ENCODE results near the gene SND1.
A peak's percentile ranks its signal among the peaks of the same experiment; 100 is the strongest.

The SND1 gene

DNA sequence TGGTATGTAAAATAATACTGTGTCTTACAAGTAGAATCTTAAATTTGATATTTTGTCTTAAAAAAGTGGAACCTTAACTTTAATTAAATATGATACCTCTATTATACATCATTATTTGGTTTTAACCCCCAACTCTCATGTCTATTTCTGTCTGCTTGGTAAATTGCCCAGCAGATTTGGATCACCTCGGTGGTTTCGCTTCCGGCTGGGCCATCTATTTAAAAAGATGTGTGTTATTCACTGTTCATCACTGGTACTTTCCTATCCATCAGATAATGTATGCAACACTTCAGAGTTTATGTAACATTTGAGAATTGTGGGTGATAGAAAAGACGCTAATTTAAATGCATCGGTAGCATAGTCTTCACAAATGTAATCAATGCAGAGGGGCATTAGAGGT is 119.7 kb downstream of the SND1 start:
- no peak for DNase-seq (ENCODE audit: low read depth)
- no peak overlapping the region for H3K4me3 ChIP-seq (ENCODE audit: low read length)
- TF ChIP-seq, protein P1, sequence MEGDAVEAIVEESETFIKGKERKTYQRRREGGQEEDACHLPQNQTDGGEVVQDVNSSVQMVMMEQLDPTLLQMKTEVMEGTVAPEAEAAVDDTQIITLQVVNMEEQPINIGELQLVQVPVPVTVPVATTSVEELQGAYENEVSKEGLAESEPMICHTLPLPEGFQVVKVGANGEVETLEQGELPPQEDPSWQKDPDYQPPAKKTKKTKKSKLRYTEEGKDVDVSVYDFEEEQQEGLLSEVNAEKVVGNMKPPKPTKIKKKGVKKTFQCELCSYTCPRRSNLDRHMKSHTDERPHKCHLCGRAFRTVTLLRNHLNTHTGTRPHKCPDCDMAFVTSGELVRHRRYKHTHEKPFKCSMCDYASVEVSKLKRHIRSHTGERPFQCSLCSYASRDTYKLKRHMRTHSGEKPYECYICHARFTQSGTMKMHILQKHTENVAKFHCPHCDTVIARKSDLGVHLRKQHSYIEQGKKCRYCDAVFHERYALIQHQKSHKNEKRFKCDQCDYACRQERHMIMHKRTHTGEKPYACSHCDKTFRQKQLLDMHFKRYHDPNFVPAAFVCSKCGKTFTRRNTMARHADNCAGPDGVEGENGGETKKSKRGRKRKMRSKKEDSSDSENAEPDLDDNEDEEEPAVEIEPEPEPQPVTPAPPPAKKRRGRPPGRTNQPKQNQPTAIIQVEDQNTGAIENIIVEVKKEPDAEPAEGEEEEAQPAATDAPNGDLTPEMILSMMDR (conservative IDR thresholded peaks at IDR 0.05; ENCODE audit: low read length), result no peak

DNA sequence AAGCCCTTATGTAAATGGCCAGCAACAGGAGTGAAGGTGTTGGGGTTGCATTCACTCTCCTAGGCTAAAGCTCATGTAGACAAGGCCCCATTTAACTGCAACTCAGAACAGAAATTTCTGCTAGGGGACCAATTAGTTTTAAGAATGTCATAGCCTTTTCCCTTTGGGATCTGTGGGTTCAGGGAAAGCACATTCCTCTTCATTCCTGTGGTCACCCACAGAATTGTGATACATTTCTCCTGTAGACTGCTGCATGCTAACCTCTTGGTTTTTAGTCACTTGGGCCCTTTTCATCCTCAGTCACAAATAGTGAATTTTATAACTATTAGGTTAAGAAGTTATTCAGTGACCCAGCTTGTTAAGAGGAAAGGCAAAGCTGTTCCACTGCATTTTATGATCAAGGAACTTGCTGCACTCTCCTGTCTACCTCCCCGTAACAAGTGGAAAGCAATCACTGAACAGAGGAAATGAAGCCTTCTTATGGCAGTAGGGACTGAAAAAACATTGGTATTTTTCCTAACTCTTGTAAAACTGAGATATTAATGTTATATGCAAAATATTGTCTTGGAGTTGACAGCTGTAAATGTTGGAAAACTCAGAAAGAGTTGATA is 124.9 kb downstream of the SND1 start:
- no peak overlapping the region for H3K4me3 ChIP-seq (ENCODE audit: low read length)
- DNase-seq (ENCODE audit: low read depth), result peak; percentile 95
- TF ChIP-seq, protein P1 (conservative IDR thresholded peaks at IDR 0.05; ENCODE audit: low read length), result no peak

DNA sequence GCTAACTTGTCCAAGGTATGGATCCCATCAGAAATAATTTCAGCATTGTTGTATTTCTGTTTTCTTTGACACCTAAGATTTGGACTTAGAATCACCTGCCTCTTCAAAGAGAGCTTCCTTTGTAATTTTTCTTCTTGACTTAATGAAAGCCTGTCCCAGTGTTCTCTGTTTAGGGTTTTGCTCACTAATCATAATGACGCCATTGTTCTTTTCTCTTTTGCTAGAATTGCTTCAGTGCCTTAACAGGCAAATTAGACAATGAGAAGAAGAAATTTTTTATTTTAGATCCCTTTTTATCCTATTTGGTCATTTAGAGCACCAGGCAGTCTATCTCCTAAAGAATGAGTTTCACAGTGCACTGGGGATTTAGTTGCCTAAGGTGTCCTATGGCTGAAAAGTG is 128.5 kb downstream of the SND1 start:
- H3K4me3 ChIP-seq (ENCODE audit: low read length), result no peak overlapping the region
- DNase-seq (ENCODE audit: low read depth), result no peak
- TF ChIP-seq, protein P1 (conservative IDR thresholded peaks at IDR 0.05; ENCODE audit: low read length), result no peak

DNA sequence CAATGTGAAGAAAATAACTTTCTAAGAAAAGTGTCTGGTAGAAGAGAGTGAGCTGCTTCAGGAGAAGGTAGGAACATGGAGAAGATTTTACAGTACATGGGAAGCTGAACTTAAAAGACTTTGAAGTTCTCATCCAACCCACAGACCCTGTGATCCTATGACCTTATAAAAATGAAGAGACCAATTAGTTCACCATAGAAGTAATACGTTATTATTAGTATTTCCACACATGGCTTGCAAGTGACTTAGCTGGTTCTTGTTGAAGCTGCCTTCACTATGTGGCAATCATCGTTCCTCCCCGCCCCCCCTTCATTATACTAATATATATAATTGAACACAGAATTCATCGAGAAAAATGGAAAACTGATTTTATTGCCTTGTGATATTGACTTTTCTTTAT is 129.1 kb downstream of the SND1 start:
- TF ChIP-seq, protein P1 (conservative IDR thresholded peaks at IDR 0.05; ENCODE audit: low read length), result no peak
- DNase-seq (ENCODE audit: low read depth), result no peak
- no peak overlapping the region for H3K4me3 ChIP-seq (ENCODE audit: low read length)

DNA sequence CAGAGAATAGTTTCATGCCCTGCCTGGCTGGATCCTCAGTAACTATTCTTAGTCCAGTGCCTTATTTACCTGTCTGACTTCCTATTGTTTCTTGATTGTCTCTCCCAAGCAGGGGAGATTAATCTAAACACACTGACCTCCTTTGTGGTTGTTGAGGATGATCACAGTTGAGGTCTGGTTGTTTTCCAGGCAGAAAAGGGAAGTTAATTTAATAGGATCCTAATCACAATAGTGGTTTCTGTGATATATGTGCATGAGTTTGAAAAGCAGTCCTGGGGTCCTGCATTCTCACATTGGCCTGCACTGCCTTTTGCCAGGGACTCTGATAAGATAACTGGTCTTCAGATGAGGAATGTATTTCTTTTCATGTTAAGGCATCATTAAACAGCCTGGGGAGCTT is 130.1 kb downstream of the SND1 start:
- H3K4me3 ChIP-seq (ENCODE audit: low read length), result no peak overlapping the region
- DNase-seq (ENCODE audit: low read depth), result no peak
- TF ChIP-seq, protein P1 (conservative IDR thresholded peaks at IDR 0.05; ENCODE audit: low read length), result no peak

DNA sequence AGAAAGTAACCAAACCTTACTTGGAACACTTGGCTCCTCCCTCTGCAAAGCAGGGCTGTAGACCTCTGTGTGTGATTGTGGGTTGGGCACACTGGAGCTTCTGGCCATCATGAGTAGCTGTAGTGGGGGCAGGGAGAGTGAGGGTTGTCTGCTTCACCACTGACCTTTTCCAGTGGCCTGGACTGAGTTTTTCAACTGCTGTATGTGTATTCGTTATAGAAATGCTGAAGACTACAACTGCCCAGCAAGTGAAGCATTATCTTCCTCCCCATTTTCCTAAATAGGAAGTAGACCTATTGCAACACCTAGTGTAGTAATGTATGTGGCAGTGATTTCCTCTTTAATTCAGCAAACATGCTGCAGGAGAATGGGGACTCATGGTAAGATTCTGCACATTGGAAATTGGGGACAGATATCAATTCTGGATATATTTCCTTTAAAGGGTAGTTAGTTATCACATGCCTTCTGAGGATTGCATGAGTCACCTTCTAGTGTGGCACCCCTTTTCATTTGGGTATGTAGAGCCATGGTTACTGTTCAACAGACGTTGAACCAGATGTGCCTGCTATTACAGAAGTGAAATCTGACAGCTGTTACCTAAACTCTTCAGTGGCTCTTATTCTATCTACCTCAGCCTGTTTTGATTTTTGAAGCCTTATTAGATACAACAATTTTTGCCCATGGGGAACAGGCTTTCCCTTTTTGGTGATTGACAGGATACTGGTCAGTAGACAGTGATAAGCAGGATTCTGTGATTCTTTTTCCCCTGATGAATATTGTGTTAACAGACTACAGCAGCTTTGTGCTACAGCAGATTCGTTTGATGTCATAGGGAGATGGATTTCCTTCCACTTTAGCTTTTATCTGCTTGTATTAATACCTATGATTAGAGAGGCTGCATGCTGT is 130.9 kb downstream of the SND1 start:
- DNase-seq (ENCODE audit: low read depth), result peak; percentile 60
- TF ChIP-seq, protein P1 (conservative IDR thresholded peaks at IDR 0.05; ENCODE audit: low read length), result no peak
- no peak overlapping the region for H3K4me3 ChIP-seq (ENCODE audit: low read length)

DNA sequence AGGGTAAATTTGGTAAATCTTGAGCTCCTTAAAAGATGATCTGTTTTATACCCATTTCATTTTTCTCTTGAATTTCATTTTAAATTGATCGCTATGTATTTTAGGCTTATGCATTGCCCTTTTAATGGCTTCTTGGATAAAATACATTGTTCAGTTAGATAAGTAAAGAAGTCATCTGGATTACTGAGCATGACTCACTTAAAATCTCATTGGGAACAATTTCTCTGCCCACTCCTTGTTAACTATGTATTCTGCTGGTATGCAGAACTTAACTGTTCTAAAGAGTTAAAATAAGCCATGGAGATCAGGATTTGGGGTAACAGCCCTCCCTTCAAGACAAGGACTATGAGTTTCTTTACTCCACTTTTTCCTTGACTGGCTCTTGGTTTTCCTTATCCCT is 134.2 kb downstream of the SND1 start:
- TF ChIP-seq, protein P1 (conservative IDR thresholded peaks at IDR 0.05; ENCODE audit: low read length), result no peak
- H3K4me3 ChIP-seq (ENCODE audit: low read length), result no peak overlapping the region
- peak; percentile 17 for DNase-seq (ENCODE audit: low read depth)
